K562 (cell line): Measurements from ENCODE around the gene CNOT10. TPM values are rescaled to one million over a fixed set of nuclear protein-coding genes. Genes with fewer than 3 reads are reported as not detected.

Experiments
- ARID2 ChIP-seq: fragments of 450-650 bp; IDR thresholded peaks from 2 replicates; pipeline ENCODE4 v1.6.1; 2017; ENCODE audit warnings: antibody characterized with exemption, mild to moderate bottlenecking
- ARNT ChIP-seq, 2 experiments: fragments of 450-650 bp; IDR thresholded peaks; 2 replicates each; pipeline ENCODE4 v1.6.1; 2016; ENCODE audit warnings: mild to moderate bottlenecking in 1 of 2
- BRD9 ChIP-seq: fragments of 450-650 bp; IDR thresholded peaks from 2 replicates; pipeline ENCODE4 v1.6.1; 2018; ENCODE audit warnings: low read depth; ENCODE audit not compliant: partially characterized antibody
- CTBP1 ChIP-seq: fragments of 450-650 bp; IDR thresholded peaks from 2 replicates; pipeline ENCODE4 v1.6.1; 2016; ENCODE audit warnings: borderline replicate concordance
- KDM4B ChIP-seq, 2 experiments: fragments of 450-650 bp in 1 of 2; sonication (generic) in 1 of 2; IDR thresholded peaks; 2 replicates each; pipeline ENCODE4 v1.6.1; 2016 to 2017; ENCODE audit warnings: borderline replicate concordance in 2 of 2, antibody characterized with exemption in 1 of 2, low read depth in 1 of 2, mild to moderate bottlenecking in 1 of 2
- MCM7 ChIP-seq, 2 experiments: fragments of 450-650 bp; IDR thresholded peaks; 2 replicates each; pipeline ENCODE4 v1.6.1; 2016 to 2018
- NFIX ChIP-seq: fragments of 250-450 bp; sonication (Bioruptor Pico); IDR thresholded peaks from 2 replicates; pipeline ENCODE4 v1.4.0; 2020; ENCODE audit warnings: low read depth, mild to moderate bottlenecking, moderate library complexity
- POU5F1 ChIP-seq: fragments of 150-350 bp; IDR thresholded peaks from 2 replicates; pipeline ENCODE4 v1.6.1; 2014; ENCODE audit warnings: borderline replicate concordance, low read length, low read depth, mild to moderate bottlenecking; ENCODE audit not compliant: partially characterized antibody
- YY1 ChIP-seq, 3 experiments: IDR thresholded peaks; 2 replicates each; pipeline ENCODE4 v1.6.1; 2011; ENCODE audit warnings: low read length in 2 of 3, mild to moderate bottlenecking in 2 of 3, moderate library complexity in 2 of 3, borderline replicate concordance in 1 of 3, control low read depth in 1 of 3, low read depth in 1 of 3; ENCODE audit not compliant: insufficient read depth in 3 of 3, insufficient replicate concordance in 2 of 3, control insufficient read depth in 1 of 3, insufficient read length in 1 of 3; ENCODE audit errors: extremely low read depth in 1 of 3
- ZNF143 ChIP-seq: sonication (generic); formaldehyde crosslinking; IDR thresholded peaks from 2 replicates; pipeline ENCODE4 v1.9.0; 2022; ENCODE audit warnings: mild to moderate bottlenecking, missing genetic modification reagents
- polyA plus RNA-seq, 8 experiments: library from polyadenylated mRNA; depleted of rRNA in 4 of 8; stranded (reverse) in 5 of 8; unstranded in 3 of 8; fragments of >200 nt; fragmentation: Nextera tagmentation in 2 of 8; fragmentation: Illumina TruSeq in 1 of 8; extraction: Ambion mirVana in 2 of 8; extraction: Trizol in 1 of 8; gene quantifications; 2 replicates each; pipeline versions ENCODE4 v1.2.1 to v1.2.3, GENCODE V29; 2011 to 2014; ENCODE audit warnings: inconsistent platforms in 1 of 8, missing spikeins in 1 of 8
- total RNA-seq, 7 experiments: library from RNA; depleted of rRNA in 6 of 7; stranded (reverse); fragments of >200 nt in 6 of 7; fragmentation: Illumina TruSeq in 2 of 7; extraction: Trizol in 2 of 7; gene quantifications; 2 replicates each; pipeline versions ENCODE4 v1.2.1 to v1.2.3, GENCODE V29; 2011 to 2021; ENCODE audit warnings: low replicate concordance in 1 of 7
- TF ChIP-seq, protein P1 (sequence below): fragments of 250-450 bp; sonication (Bioruptor Pico); IDR thresholded peaks from 2 replicates; pipeline ENCODE4 v1.5.0; 2021; ENCODE audit warnings: mild to moderate bottlenecking, borderline replicate concordance
- TF ChIP-seq, protein P2 (sequence below): sonication (generic); formaldehyde crosslinking; IDR thresholded peaks from 2 replicates; pipeline ENCODE4 v1.9.0; 2022; ENCODE audit warnings: mild to moderate bottlenecking, missing genetic modification reagents

The CNOT10 gene
- total and polyA plus RNA-seq, 9 of the 15 experiments (the other 6 are each of a cell fraction or from before 2014, with no cell fraction given) = 35.7 to 114 (median 81.9) TPM

- TF ChIP-seq, protein P1, sequence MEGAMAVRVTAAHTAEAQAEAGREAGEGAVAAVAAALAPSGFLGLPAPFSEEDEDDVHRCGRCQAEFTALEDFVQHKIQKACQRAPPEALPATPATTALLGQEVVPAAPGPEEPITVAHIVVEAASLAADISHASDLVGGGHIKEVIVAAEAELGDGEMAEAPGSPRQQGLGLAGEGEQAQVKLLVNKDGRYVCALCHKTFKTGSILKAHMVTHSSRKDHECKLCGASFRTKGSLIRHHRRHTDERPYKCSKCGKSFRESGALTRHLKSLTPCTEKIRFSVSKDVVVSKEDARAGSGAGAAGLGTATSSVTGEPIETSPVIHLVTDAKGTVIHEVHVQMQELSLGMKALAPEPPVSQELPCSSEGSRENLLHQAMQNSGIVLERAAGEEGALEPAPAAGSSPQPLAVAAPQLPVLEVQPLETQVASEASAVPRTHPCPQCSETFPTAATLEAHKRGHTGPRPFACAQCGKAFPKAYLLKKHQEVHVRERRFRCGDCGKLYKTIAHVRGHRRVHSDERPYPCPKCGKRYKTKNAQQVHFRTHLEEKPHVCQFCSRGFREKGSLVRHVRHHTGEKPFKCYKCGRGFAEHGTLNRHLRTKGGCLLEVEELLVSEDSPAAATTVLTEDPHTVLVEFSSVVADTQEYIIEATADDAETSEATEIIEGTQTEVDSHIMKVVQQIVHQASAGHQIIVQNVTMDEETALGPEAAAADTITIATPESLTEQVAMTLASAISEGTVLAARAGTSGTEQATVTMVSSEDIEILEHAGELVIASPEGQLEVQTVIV (CRISPR knock-in tag) = no peak
- TF ChIP-seq BRD9 (peak; percentile 19), CTBP1 (peak; percentile 78; the same call in 1 of the 2 replicates), KDM4B (IDR thresholded peaks at IDR 0.05; ENCODE audit: borderline replicate concordance in 2 of 2, low read depth in 1 of 2) (no peak), MCM7 (IDR thresholded peaks at IDR 0.05) (no peak), ARNT (IDR thresholded peaks at IDR 0.05) (0 out of 4 replicates have a peak, but pooled peaks have one; percentile 41 to 58), POU5F1 (no peak), ARID2 (no peak; the same call in 1 of the 2 replicates), YY1 (IDR thresholded peaks at IDR 0.05; ENCODE audit: borderline replicate concordance in 1 of 3, control insufficient read depth in 1 of 3, extremely low read depth in 1 of 3, insufficient read depth in 3 of 3, insufficient read length in 1 of 3, insufficient replicate concordance in 2 of 3, low read depth in 1 of 3, low read length in 2 of 3) (no peak), NFIX (CRISPR knock-in tag) (no peak), ZNF143 (CRISPR knock-in tag) (no peak)
- TF ChIP-seq, protein P2, sequence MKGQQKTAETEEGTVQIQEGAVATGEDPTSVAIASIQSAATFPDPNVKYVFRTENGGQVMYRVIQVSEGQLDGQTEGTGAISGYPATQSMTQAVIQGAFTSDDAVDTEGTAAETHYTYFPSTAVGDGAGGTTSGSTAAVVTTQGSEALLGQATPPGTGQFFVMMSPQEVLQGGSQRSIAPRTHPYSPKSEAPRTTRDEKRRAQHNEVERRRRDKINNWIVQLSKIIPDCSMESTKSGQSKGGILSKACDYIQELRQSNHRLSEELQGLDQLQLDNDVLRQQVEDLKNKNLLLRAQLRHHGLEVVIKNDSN (CRISPR knock-in tag) = no peak
Measured at GRCh38 chr3:32708672-32709283, 23.8 kb downstream of the CNOT10 start (continued).
